Activated CD8-positive, alpha-beta T cell treated with anti-CD3 and anti-CD28 coated beads, Interleukin-2, amount 10 ng/mL, durations not matched to agents 7 days and 5 days (primary cell): ENCODE data around the gene LRPAP1. TPM values are rescaled to one million over a fixed set of nuclear protein-coding genes. Genes with fewer than 3 reads are reported as not detected.

Experiments used
- ATAC-seq: fragments of 150-1000 bp; cut with Tn5 transposase; one replicate; pipeline ENCODE4 v1.10.0; 2021; ENCODE audit warnings: moderate library complexity
- CTCF ChIA-PET: fragments of 350-600 bp; sonication (Branson Sonifier 250); formaldehyde crosslinking; loops from one replicate; lab custom pipeline; 2021; ENCODE audit warnings: antibody characterized with exemption; lab: Charles Lee
- POLR2A ChIA-PET: fragments of 350-600 bp; sonication (Branson Sonifier 250); formaldehyde crosslinking; loops from one replicate; lab custom pipeline; 2021; ENCODE audit warnings: antibody characterized with exemption; lab: Charles Lee
- DNase-seq: peaks from one replicate; pipeline ENCODE4 v3.0.0-alpha.2; 2020
- H3K27ac Mint-ChIP-seq: one replicate; pipeline ENCODE4 v1.8.0; 2021; ENCODE audit warnings: mild to moderate bottlenecking, mixed read lengths
- H3K27me3 Mint-ChIP-seq: one replicate; pipeline ENCODE4 v1.8.0; 2021; ENCODE audit warnings: low read depth, mixed read lengths
- H3K36me3 Mint-ChIP-seq: one replicate; pipeline ENCODE4 v1.8.0; 2021; ENCODE audit warnings: low read depth, mixed read lengths
- H3K4me1 Mint-ChIP-seq: one replicate; pipeline ENCODE4 v1.8.0; 2021; ENCODE audit warnings: low read depth, mixed read lengths
- H3K4me3 Mint-ChIP-seq: one replicate; pipeline ENCODE4 v1.8.0; 2021; ENCODE audit warnings: mild to moderate bottlenecking, mixed read lengths
- H3K9me3 Mint-ChIP-seq: one replicate; pipeline ENCODE4 v1.8.0; 2022; ENCODE audit warnings: mixed read lengths; ENCODE audit not compliant: insufficient read depth
- total RNA-seq, 2 experiments: library from RNA; stranded (reverse); gene quantifications; one replicate each; pipeline ENCODE4 v1.2.3, GENCODE V29; 2021

Gene LRPAP1
- total RNA-seq, 2 experiments from 2014 or later, result 66.4 to 72.5 TPM

DNA sequence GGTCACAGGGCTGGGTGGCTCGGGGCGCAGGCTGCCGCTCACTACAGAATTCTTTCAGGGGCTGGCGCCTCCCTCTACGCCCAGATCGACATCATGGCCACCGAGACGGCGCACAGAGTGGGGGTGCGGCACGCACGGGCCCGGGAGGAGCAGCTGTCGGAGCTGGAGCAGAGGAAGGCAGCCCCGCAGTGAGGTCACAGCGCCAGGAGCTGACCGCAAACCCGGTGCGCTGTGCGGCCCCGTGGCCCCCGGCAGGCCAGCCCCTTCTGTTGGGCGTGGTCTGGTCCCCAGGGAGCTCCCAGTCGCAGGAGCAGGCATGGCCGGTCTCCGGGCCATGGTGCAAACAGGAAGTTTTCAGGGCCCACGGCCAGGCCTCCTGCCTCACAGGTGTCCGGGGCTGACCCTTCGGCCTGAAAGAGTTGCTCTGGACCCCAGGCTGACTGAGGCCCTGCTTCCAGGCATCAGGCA lies 31.6 kb downstream of the LRPAP1 start:
- ChIA-PET POLR2A (no interaction called here), CTCF (no interaction called here)
- peaks cover 8% of the 10 kb centered on the region for H3K4me1 Mint-ChIP-seq
- ATAC-seq (no peak), DNase-seq (no peak)
- no peaks in the 10 kb centered on the region for H3K9me3 Mint-ChIP-seq
- H3K27me3 Mint-ChIP-seq, result no peaks in the 10 kb centered on the region
- peaks cover 4% of the 10 kb centered on the region for H3K36me3 Mint-ChIP-seq
- no peak overlapping the region for H3K4me3 Mint-ChIP-seq
- no peak overlapping the region for H3K27ac Mint-ChIP-seq

DNA sequence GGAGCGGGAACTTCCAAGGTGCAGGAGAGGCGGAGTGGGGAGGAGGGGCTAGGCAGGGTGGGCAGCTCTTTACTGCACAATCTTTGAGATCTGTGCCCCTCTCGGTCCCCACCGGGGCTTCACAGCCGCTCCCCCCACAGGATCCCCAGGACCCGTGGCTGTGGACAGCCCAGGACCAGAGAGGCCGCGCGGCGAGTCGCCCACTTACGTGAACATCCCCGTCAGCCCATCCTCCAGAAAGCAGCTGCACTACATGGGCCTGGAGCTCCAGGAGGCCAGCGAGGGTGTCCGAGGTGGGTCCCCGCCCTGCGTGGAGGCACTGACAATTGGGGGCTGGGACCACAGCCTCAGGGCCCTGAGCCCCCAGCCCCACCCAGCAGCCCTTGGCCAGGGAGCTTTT lies 32.1 kb downstream of the LRPAP1 start:
- Mint-ChIP-seq H3K27me3 (no peaks in the 10 kb centered on the region), H3K4me1 (peaks cover 8% of the 10 kb centered on the region), H3K27ac (no peak overlapping the region), H3K9me3 (no peaks in the 10 kb centered on the region), H3K36me3 (peaks cover 4% of the 10 kb centered on the region), H3K4me3 (no peak overlapping the region)
- ATAC-seq (no peak), DNase-seq (no peak)
- POLR2A ChIA-PET, result no interaction called here
- CTCF ChIA-PET, result no interaction called here

DNA sequence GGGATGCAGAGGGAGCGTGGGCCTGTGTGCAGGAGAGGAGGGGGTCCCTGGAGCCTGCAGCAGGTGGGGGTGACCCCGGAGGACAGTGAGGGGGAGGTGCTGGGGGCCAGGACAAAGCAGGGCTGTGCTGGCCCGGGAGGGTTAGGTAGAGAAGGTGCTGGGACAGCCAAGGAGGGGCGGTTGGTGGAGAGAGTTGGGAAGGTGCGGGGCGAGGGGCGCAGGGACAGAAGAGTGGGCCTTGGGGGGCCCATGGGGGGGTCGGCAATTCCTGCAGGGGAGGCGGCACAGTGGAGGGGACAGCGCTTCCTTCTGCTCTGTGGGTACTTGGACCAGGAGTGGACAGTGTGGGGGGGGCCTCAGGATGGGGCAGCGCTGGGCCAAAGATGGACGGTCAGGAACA lies 32.5 kb downstream of the LRPAP1 start:
- Mint-ChIP-seq H3K4me3 (no peak overlapping the region), H3K27ac (no peak overlapping the region), H3K36me3 (peaks cover 4% of the 10 kb centered on the region), H3K27me3 (no peaks in the 10 kb centered on the region), H3K9me3 (no peaks in the 10 kb centered on the region), H3K4me1 (peaks cover 8% of the 10 kb centered on the region)
- DNase-seq (no peak), ATAC-seq (no peak)
- CTCF ChIA-PET, result no interaction called here
- POLR2A ChIA-PET, result no interaction called here

DNA sequence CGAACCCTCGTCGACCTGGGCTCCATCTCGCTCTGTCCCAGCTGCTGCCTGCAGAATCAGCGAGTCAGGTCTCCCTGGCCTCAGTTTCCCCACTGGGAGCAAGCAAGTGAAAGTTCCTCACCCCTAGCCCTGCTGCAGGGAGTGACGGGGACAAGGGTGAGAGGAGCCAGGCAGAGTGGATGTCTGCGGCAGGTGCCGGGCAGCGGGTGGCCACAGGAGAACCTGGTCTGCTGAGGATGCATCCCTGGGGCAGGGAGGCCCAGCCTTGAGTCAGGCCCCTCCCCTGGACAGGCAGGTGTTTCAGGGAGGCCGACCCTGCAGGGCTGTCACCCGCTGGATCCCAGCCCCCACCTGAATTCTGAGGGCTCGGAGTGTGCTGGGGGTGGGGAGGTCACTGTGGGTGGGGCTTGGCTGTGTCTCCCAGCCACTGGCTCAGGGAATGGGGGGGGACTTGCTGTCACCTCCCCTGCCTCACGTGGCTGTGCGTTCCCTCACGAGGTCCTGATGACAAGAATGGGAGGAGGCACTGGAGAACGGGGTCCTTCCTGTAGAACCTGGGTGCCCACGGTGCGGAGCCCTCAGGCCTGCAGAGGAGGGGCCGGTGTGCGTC lies 33.2 kb downstream of the LRPAP1 start:
- H3K27ac Mint-ChIP-seq, result no peak overlapping the region
- ChIA-PET POLR2A (interaction anchor here (0.6 kb wide), 1 partner anchor 135 kb away, joined by 3 read pairs; no protein-coding TSS in a partner anchor), CTCF (no interaction called here)
- ATAC-seq (no peak), DNase-seq (no peak)
- no peaks in the 10 kb centered on the region for H3K27me3 Mint-ChIP-seq
- peaks cover 8% of the 10 kb centered on the region for H3K4me1 Mint-ChIP-seq
- H3K36me3 Mint-ChIP-seq, result peaks cover 4% of the 10 kb centered on the region
- H3K4me3 Mint-ChIP-seq, result no peak overlapping the region
- H3K9me3 Mint-ChIP-seq, result no peaks in the 10 kb centered on the region

DNA sequence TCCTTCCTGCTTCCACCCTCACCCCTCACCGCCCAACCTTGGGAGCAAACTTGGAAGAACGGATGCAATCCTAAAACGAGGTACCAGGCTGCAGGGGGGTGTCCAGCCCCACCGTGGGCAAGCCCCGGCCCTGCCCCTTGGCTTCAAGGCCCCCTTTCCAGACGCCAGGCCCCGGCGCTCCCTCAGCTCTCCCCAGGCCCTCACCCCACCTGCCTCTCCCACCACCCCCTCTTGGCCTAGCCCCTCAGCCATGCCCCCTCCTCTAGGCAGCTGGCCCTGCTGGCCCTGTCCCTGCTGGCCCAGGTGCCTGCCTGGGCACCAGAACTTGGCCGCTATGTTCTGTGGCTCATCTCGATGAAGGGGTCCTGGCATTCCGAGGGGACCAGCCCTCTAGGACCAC lies 33.8 kb downstream of the LRPAP1 start:
- H3K27me3 Mint-ChIP-seq, result no peaks in the 10 kb centered on the region
- H3K36me3 Mint-ChIP-seq, result peaks cover 1% of the 10 kb centered on the region
- DNase-seq (no peak), ATAC-seq (no peak)
- ChIA-PET CTCF (no interaction called here), POLR2A (no interaction called here)
- peaks cover 5% of the 10 kb centered on the region for H3K4me1 Mint-ChIP-seq
- no peaks in the 10 kb centered on the region for H3K9me3 Mint-ChIP-seq
- no peak overlapping the region for H3K4me3 Mint-ChIP-seq
- H3K27ac Mint-ChIP-seq, result no peak overlapping the region

DNA sequence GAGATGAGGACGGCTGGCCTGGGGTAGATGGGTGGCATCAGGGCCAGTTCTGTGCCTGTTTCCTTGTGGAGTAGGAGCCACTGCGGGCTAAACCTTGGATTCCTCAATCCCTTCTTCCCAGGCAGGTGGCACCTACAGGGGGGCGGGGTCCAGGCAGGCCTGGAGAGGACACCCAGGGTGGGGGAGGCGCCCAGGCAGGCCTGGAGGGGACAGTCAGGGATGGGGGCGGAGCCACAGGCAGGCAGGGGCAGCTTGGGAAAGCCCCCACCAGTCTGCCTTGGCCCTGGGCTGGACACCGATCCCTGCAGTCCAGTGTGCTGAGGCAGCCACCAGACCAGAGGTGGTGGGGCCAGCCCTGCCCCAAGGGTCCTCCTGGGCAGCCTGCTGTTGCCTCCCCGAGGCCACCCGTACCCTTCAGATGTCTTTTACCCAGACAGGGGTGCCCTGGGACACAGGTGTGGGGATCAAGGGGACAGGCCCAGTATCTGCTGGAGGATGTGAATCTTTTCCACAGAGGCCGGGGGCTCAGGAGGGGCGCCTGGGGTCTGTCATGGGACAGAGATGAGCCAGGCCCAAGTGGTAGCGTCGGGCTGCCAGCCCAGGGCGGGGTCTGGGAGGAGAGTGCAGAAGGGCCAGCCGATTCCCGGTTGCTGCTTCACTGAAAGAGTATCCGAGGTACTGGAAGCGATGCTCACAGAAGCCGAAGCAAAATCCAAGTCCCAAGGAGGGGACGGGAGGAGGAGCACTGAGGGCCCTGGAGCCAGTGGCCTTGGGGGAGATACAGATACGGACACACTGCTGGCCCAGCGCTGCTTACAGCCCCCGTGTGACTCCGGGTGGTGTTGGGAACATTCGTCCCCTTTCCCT lies 34.5 kb downstream of the LRPAP1 start:
- Mint-ChIP-seq H3K4me1 (no peaks in the 10 kb centered on the region), H3K27me3 (no peaks in the 10 kb centered on the region), H3K27ac (no peak overlapping the region), H3K36me3 (no peaks in the 10 kb centered on the region), H3K4me3 (no peak overlapping the region), H3K9me3 (no peaks in the 10 kb centered on the region)
- POLR2A ChIA-PET, result no interaction called here
- CTCF ChIA-PET, result no interaction called here
- DNase-seq (no peak), ATAC-seq (no peak)

DNA sequence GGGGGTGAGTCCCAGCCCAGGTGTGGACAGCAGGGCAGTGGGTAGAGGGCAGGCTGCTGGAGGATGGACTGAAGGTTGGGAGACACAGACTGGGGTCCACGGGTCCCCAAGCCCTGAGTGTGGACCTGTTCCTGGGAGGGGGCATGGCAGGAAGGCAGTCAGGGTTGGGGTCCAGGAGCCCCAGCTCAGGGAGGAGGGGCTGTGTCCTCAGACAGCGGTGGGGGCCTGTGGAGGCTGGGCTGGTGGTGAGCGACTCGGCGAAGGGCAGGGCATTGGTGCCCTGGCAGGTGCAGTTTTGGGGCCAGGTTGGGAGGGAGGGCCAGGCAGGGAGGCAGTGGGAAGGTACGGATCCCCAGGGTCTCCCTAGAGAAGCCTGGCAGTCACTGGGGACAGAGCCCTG lies 35.1 kb downstream of the LRPAP1 start:
- POLR2A ChIA-PET, result no interaction called here
- Mint-ChIP-seq H3K27me3 (peaks cover 3% of the 10 kb centered on the region), H3K27ac (no peak overlapping the region), H3K4me1 (no peaks in the 10 kb centered on the region), H3K9me3 (no peaks in the 10 kb centered on the region), H3K36me3 (no peaks in the 10 kb centered on the region), H3K4me3 (no peak overlapping the region)
- CTCF ChIA-PET, result no interaction called here
- DNase-seq (no peak), ATAC-seq (no peak)

DNA sequence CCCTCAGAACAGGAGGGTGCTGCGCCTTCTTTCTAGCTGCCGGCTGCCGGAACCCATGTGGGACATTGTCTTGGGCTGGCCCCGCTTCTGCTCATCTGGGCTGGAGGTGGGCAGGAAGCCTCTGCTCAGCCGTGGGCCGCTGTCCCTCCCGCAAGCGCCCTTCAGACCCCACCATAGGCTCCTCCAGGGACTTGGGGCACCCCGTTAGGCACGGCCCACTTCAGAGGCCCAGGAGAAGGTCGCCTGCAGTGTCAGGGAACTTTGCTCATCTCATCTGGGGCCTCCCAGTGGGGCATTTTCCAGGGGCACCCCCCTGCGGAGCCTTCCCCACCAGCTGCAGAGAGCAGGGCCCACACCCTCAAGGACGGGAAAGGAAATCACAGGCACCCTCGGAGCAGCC lies 36.2 kb downstream of the LRPAP1 start:
- DNase-seq (no peak), ATAC-seq (no peak)
- POLR2A ChIA-PET, result no interaction called here
- no peaks in the 10 kb centered on the region for H3K9me3 Mint-ChIP-seq
- no peaks in the 10 kb centered on the region for H3K4me1 Mint-ChIP-seq
- no peak overlapping the region for H3K27ac Mint-ChIP-seq
- CTCF ChIA-PET, result no interaction called here
- H3K27me3 Mint-ChIP-seq, result peaks cover 8% of the 10 kb centered on the region
- no peak overlapping the region for H3K4me3 Mint-ChIP-seq
- H3K36me3 Mint-ChIP-seq, result no peaks in the 10 kb centered on the region

DNA sequence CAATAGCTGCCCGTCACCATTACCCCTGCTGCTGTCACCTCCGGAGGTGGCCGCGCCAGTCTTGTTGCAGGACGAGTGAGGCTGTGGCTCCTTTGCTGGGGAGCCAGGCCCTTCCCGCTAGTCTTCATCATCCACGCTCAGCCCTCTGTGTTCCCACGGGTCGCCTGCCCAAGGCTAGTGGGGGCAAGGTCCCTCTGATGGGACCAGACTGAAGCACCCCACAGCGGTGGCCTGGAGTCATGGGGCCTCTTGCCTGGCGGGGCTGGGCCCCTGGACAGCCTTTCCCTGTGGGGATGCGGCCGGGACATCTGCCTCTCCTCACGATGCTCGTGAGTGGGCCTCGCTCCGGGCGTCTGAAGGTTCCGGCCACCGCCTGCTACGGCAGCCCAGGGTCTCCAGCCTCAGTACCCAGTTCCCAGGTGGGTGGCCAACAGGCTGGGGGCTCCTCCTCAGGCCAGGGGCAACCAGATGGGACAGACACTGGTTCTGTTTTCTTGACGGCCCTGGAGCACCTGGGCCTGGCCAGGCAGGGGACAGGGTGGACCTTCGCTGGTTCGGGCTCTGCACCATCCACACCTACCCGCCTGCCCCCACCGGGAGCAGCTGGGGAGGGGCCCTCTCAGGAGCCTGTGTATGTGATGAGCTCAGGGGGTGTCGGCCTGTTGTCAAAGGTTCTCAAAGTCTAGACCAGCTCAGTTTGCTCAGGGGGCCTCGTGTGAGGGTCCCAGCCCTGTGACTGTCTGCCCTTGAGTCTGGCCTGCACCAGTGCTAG lies 36.8 kb downstream of the LRPAP1 start:
- CTCF ChIA-PET, result no interaction called here
- Mint-ChIP-seq H3K4me3 (no peak overlapping the region), H3K27me3 (peaks cover 8% of the 10 kb centered on the region)

DNA sequence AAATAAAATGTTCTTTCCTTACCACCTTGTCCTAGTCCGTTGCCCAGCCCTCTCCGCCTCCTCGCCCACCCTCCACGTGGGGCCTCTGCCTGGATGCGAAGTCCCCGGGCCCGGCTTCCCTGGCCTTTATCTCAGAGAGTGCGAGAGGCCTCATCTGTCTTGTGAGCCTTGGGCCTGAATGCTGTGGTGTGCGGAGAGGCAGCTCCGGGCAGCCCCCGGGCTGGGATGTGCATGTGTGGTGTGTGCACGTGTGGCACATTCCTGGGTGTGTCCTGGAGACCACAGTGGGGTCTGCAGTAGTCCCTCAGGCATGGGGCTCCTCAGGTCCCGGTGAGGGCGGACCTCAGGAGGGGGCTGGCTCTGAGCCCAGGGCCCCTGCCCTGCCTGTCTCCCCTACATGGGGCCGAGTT lies 37.8 kb downstream of the LRPAP1 start:
- H3K9me3 Mint-ChIP-seq, result no peaks in the 10 kb centered on the region
- CTCF ChIA-PET, result no interaction called here
- no peaks in the 10 kb centered on the region for H3K4me1 Mint-ChIP-seq
- H3K27ac Mint-ChIP-seq, result no peak overlapping the region
- no peaks in the 10 kb centered on the region for H3K36me3 Mint-ChIP-seq
- DNase-seq (no peak), ATAC-seq (no peak)
- no peak overlapping the region for H3K4me3 Mint-ChIP-seq
- H3K27me3 Mint-ChIP-seq, result peaks cover 8% of the 10 kb centered on the region
- POLR2A ChIA-PET, result no interaction called here

More for the DNA sequence above, 36.8 kb downstream of the LRPAP1 start:
- DNase-seq (no peak), ATAC-seq (no peak)
- Mint-ChIP-seq H3K36me3 (no peaks in the 10 kb centered on the region), H3K27ac (no peak overlapping the region), H3K4me1 (no peaks in the 10 kb centered on the region), H3K9me3 (no peaks in the 10 kb centered on the region)
- POLR2A ChIA-PET, result no interaction called here

DNA sequence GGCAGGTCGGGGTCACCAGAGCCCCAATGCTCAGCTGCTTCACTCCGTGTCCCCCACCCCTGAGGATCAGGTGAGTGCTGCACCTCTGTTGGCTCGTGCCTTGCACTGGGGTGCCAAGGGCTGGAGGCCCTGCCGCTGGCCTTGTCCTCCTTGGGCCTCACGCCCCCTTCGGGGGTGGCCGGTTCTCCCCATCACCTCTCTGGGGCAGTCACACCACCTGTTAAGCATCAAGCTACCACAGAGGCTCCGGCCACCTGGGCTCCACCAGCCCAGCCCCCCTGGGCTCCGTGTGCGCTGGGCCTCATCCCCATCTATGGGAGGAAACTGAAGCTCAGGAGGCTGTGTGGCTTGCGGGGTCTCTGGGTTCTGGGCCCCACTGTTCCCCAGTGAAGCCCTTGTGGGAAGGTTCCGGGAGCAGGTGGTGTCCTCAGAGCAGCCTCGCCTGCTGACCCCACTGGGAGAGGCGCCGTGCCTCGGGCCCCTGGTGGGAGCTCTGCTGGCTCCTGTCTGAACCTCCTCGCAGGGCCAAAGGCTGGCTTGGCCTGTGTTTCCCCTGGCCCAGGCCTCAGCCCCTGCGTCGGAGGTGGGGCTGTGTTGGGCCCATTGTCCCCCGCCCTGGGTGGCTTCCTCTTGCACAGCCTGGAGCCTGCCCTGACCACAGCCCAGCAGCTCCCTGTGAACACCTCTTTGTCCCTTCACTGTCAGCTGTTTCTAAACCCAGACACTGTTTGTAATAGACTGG lies 38.3 kb downstream of the LRPAP1 start:
- no peak for ATAC-seq
- Mint-ChIP-seq H3K36me3 (no peaks in the 10 kb centered on the region), H3K27ac (no peak overlapping the region), H3K4me1 (no peaks in the 10 kb centered on the region), H3K27me3 (peaks cover 8% of the 10 kb centered on the region), H3K4me3 (no peak overlapping the region), H3K9me3 (no peaks in the 10 kb centered on the region)
- ChIA-PET POLR2A (no interaction called here), CTCF (interaction anchor here (0.8 kb wide), 1 partner anchor 13 kb away, joined by 3 read pairs; no protein-coding TSS in a partner anchor)
- no peak for DNase-seq
